Fibroblast of pulmonary artery (primary cell): Measurements from ENCODE around the gene PKDCC.
A peak's percentile ranks its signal among the peaks of the same experiment; 100 is the strongest.

ENCODE experiments used
- DNase-seq: peaks from one replicate; pipeline ENCODE4 v3.0.0-alpha.2; 2010; ENCODE audit warnings: low read depth
- H3K4me3 ChIP-seq: replicated peaks from 2 replicates; pipeline ENCODE4 v1.5.1; 2011; ENCODE audit warnings: low read depth, mild to moderate bottlenecking, control low read depth, low read length, moderate library complexity
- CTCF ChIP-seq: IDR thresholded peaks from 2 replicates; pipeline ENCODE4 v1.5.1; 2011; ENCODE audit warnings: mild to moderate bottlenecking, control low read depth, low read length, inconsistent platforms; ENCODE audit errors: missing control alignments

Gene PKDCC

GRCh38 chr2:42021464-42021863, 26.4 kb upstream of the PKDCC start:
- TF ChIP-seq CTCF, result no peak
- no peak overlapping the region for H3K4me3 ChIP-seq
- peak; percentile 39 for DNase-seq

GRCh38 chr2:42025151-42025582, 22.7 kb upstream of the PKDCC start:
- TF ChIP-seq CTCF, result no peak
- peak; percentile 94 for DNase-seq
- H3K4me3 ChIP-seq, result no peak overlapping the region

GRCh38 chr2:42026272-42026671, 21.5 kb upstream of the PKDCC start:
- TF ChIP-seq CTCF, result no peak
- no peak overlapping the region for H3K4me3 ChIP-seq
- DNase-seq, result no peak

GRCh38 chr2:42028571-42029148, 19.2 kb upstream of the PKDCC start:
- no peak overlapping the region for H3K4me3 ChIP-seq
- DNase-seq, result peak; percentile 52
- no peak for TF ChIP-seq CTCF

- no peak overlapping the region for H3K4me3 ChIP-seq
- no peak for DNase-seq
- no peak for TF ChIP-seq CTCF
Observed at GRCh38 chr2:42029171-42029570, 18.6 kb upstream of the PKDCC start.

GRCh38 chr2:42029639-42030199, 18.1 kb upstream of the PKDCC start:
- no peak for DNase-seq
- no peak for TF ChIP-seq CTCF
- H3K4me3 ChIP-seq, result no peak overlapping the region

- TF ChIP-seq CTCF, result no peak
- no peak for DNase-seq
- no peak overlapping the region for H3K4me3 ChIP-seq
Observed at GRCh38 chr2:42030200-42030759, 17.5 kb upstream of the PKDCC start.
